Choroid plexus epithelial cell (primary cell): Measurements from ENCODE around the gene ZDHHC14.

ENCODE experiments used
- DNase-seq: peaks from one replicate; pipeline ENCODE4 v3.0.0-alpha.2; 2010; ENCODE audit warnings: low read depth
- H3K4me3 ChIP-seq: 2 replicates; pipeline ENCODE4 v1.5.1; 2011; ENCODE audit warnings: low read depth, mild to moderate bottlenecking, control low read depth, low read length, moderate library complexity
- CTCF ChIP-seq: conservative IDR thresholded peaks from 2 replicates; pipeline ENCODE4 v1.5.1; 2011; ENCODE audit warnings: low read depth, mild to moderate bottlenecking, control low read depth, inconsistent platforms, low read length, moderate library complexity

Gene ZDHHC14

GRCh38 chr6:157517601-157518359 is 136.8 kb downstream of the ZDHHC14 start:
- no peak overlapping the region for H3K4me3 ChIP-seq
- no peak for TF ChIP-seq CTCF
- no peak for DNase-seq

DNA sequence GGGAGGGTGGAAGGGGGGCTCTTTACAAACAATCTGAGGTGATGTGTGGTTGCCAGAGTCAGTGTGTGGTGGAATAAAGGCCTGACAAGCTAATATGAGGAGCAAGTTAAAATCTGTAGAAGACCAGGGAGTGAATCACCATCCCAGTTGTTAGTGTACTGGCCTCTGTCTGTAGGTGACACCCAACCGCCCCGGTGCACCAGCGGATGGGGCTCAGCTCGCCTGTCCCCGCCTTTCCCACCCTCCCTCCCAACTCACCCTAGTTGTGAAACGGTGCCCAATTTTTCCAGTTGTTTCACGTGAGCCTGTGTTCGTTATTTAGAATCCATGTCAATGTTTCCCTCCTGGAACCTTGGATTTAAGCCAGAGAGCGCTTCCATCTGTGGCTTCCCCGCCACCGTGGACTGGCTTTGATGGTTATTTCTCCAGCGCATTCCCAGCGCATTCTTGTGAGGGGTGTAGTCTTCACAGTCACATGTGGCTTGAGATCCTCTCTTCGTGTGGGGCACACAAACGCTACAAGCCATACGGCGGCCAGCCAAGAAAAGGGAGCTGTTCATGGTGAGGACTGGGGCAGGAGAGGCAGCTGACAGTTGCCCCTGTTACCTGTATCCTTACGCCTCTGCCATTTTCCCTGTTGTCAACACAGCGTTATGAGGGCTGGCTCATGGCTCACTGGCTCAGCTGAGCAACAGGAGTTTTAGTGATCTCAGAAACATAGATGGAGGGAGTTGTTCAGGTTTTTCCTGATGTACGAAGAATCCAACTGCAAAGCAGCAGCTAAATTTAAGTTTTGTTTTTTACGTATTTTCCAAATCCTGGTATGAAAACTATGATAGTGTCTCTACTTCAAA is 137.6 kb downstream of the ZDHHC14 start:
- no peak overlapping the region for H3K4me3 ChIP-seq
- TF ChIP-seq CTCF, result no peak
- DNase-seq, result peak; percentile 24

DNA sequence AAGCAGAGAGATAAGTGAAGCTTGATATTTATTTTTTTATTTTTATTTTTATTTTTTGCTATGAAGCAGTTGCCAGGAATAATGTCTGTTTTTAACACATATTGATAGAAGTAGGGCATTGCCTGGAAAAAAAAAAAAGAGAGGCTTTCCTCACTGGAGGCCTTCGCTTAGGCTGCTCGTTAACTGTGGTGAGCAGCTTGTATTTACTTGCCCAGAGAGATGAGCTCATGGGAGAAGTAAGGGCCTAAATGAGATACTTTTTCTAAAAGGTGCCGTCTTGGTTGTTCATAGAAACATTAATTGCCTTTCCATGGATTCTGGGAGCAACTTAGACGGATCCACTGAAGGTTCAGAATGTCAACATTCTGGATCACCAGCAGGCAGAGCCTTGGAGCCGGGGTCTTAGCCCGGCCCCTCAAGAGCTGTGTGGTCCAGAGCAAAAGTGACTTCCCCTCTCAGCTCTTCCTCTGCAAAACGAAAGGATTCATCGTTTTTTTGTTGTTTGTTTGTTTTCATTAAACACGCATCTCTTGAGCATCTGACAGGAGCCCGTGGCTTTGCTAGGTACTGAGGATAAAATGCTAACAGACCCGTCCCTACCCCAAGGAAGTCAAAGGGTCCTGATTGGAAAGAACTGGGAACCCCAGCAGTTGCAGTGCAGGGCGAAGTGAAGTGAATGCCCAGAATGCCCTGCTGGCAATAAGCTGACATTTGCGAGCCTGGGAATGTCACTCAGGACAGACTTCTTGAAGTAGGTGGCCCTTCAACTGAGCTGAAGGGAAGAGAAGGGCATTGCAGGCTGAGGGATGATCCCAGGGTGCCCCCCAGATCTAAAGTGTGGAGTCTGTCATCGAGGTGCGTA is 138.5 kb downstream of the ZDHHC14 start:
- no peak overlapping the region for H3K4me3 ChIP-seq
- DNase-seq, result no peak
- no peak for TF ChIP-seq CTCF

GRCh38 chr6:157520117-157520406 is 139.1 kb downstream of the ZDHHC14 start:
- no peak for TF ChIP-seq CTCF
- DNase-seq, result no peak
- H3K4me3 ChIP-seq, result no peak overlapping the region

DNA sequence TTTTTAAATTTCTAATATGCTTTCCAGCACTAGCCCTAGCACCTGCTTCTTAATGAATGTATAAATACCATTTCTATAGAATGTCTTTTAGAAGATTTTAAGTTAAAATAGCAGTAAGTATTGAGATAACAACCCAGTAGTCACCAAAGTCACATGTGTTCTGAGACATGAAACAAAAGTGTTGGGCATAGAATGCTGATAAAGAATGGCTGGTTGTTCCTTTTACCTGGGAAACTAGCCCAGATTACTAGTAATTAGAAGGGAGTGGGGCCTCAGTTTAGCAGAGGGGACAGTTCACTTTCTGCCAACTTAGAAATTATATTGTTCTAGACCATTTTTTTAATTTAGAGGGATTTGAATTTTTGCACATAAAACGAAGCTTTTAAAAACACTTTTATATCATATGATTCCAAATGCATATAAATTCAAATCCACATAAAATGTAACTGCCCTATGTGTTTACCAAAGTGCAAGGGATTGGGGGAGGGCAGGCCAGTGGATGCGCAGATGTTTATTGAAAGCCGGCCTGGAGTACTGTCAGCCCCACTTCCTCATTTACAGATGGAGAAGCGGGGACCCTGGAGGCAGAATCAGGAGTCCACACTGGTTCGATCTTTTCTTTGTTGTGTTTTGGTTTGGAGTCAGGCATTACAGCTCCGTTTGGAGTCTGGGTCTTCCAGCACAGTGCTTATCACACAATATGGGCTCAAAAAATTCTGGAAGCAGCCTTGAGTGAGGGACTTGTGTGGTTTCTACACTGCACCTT is 139.8 kb downstream of the ZDHHC14 start:
- no peak for TF ChIP-seq CTCF
- DNase-seq, result no peak
- no peak overlapping the region for H3K4me3 ChIP-seq
